ENCODE results near the gene ENTPD8.
"Not testable (repeated sequence)": the region's sequence is repeated elsewhere in the genome, so short reads cannot be mapped to it uniquely, and the experiment has no call there.

The ENTPD8 gene

DNA sequence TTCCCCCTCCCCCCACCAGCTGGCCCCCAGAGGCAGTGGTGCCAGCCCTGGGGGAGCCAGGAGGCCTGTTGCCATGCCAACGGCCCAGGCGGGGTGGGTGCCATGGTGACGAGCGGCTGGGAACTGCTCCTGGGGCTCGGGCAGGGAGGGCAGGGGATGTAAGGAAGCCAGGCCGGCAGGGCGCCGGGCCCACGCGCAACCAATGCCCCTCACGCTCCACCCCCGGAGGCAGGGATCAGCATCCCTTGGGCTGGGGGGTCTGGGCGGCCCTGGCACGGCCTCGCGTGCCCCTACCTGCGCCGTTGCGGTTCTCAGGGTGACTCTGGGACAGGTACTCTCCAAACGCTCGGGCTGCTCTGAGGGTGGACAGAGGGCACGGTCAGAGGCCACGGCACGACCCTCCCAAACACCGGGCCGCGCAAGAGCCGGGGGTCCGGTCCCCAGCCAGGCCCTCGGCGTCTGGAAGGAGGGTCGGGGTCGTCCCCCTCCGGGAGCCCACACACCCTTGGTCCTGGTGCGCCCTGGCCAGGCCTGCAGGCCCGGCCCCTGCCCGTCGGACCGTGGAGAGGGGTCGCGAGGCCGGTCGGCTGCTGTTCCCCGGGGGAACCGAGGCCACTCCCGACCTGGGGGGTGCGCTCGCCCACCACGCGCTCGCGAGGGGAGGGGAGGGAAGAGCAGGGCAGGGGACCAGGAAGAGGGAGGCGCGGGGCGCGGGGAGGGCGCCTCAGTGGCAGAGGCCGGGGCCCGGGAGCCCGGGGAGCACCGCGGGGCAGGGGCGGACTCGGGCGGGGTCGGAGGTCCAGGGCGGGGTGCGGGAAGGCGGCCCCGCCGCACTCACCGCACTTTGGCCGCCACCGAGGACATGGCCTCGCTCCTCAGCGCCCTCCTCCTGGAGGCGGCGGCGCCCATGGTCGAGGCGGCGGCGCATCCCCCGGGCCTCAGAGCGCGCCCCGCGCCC is 17.3 kb upstream of the ENTPD8 start:
- peak; percentile 37 for DNase-seq

DNA sequence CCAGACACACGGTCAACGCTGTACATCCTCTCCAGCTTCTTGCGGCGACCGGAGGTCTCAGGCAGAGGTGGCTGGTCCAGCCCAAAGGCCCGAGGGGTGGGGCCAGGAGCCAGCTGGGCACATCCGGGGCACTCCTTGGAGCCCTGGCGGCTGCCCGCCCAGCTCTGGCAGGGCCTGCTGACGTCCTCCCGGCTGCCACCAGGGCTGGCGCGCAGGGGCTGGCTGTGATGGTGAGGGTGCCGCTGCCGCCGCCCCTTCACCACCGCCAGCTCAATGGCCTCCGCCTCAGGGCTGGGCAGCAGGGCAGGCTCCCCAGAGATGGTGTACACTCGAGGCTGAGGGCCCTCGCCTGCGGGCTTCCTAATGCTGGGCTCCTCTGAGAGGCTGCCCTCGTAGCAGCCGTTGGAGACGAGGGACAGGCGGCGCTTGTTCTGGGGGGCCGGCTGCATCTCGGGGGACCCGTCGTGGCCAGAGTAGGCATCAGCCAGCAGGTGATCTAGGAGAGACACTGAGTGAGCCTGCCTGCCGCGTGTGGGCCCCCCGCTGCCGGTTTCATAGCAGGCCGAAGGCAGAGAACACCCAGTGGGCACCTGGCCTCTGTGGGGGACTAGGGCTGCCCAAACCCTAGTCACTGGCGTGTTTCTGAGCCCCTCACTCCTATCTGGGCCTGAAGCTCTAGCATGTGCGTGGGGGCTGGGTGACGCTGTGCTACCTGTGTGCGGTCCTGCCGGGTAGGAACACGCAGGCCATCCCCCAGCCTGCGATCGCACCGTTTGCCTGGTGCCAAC is 16.4 kb upstream of the ENTPD8 start:
- DNase-seq: no peak

DNA sequence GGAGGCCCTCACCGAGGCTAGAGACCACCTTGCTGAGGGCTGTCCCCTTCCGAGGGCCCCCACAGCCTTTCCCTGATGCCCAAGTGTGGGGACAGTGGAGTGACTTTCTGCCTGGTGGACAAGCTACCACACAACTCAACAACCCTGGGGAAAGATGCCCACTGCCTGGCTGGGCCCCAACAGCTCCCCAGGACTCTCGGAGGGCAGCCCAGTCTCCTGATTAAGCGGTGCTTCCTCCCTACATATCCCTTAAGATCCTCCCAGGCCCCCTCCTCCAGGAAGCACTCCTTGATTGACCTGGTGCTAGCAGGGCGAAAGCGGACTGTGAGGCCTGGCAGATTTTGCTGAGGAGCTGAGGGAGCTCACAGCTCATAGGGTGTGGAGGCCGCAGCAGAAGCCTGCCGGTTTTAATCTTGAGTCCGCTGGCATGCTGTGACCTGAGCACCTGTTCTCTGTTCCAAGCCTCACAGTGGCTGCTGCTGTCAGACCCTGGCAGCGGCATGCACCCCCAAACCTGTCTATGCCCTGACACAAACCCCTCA is 15.8 kb upstream of the ENTPD8 start:
- DNase-seq: no peak

DNA sequence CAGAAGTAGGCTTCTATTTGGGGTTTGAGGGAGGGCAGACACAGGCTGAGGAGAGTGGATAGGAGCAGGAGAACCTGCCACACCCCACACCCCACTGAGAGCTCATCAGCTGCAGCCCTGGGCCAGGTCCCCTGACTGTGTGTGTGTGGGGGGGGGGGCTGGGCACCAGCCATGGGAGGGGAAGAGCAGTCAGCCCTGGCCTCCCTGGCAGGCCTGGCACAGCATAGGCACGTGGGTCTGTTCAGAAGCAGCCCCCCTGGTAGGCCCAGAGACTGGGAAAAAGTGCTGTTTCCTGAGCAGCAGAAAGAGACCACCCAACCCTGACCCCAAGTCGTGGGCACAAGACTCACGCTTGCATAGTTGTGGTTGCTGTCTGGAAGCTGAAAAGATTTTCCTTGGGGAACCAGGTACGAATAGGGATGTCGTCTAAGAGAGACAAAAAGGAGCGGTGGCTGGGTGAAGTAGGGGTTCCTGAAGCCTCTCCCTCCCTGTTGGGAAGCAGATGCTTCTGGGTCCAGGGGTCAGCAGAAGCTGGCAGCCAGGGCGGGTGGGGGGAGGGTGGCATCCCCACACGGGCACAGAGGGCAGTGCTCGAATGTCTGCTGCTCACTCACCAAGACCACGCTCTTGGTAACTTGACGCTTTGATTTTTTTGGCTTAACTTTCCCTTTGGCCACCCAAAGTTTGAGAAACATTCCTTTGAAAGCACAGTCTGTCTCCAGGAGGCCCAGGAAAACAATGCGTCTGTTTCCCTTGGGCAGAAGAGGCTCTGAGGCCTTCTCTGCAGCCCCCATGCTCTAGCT is 15.1 kb upstream of the ENTPD8 start:
- DNase-seq: no peak

GRCh38 chr9:137455359-137455991 is 14.3 kb upstream of the ENTPD8 start:
- DNase-seq: no peak

- DNase-seq: no peak
Observed at GRCh38 chr9:137454597-137455358, 13.6 kb upstream of the ENTPD8 start.

DNA sequence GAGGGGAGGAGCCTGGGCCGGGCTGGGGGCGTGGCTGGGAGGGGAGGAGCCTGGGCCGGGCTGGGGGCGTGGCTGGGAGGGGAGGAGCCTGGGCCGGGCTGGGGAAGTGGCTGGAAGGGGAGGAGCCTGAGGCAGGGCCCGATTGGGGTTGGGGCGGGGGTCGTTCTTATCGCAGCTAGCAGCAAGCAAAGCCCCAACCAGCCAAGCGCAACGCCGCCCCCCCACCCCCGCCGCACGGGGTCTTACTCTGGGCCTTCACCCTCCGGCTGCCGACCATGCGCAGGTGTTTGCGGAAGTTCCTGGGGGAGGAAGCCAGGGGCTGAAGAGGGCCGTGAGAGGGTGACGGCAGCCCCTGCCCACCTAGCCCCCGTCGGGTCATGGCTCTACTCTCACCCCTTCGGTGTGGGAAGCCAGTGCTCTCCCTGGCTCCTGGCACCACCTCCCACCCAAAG is 13.0 kb upstream of the ENTPD8 start:
- DNase-seq: peak; percentile 47

- DNase-seq: peak; percentile 56
Observed at GRCh38 chr9:137453643-137454081, 12.5 kb upstream of the ENTPD8 start.

- DNase-seq: no peak
Observed at GRCh38 chr9:137452761-137453642, 11.8 kb upstream of the ENTPD8 start.

DNA sequence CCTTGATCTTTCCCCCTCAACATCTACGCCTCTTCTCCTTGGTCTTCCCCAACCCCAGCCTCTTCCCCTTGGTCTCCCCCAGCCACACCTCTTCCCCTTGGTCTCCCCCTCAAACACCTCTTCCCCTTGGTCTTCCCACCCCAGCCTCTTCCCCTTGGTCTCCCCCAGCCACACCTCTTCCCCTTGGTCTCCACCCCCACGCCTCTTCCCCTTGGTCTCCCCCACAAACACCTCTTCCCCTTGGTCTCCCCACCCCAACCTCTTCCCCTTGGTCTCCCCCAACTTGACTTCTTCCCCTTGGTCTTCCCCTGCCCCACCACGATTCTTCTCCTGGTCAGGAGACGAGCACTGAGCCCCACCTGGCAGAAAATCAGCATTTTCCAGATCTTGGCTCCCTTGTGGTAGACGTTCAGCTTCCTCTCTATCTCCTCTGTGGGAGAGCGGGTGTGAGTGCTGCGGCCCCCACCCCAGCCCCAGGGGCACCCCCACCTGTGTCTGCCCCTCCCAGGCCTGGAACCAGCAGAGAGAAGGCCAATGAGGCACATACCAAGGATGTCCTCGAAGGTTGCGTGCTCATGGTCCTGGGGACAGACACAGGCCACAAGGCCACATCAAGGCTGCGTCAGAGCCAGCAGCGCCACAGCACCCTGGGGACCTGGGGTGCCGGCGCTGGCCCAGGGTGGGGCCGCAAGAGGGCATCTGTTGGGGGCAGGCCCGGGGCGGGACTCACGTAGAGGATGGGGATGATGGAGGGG is 11.0 kb upstream of the ENTPD8 start:
- DNase-seq: no peak

DNA sequence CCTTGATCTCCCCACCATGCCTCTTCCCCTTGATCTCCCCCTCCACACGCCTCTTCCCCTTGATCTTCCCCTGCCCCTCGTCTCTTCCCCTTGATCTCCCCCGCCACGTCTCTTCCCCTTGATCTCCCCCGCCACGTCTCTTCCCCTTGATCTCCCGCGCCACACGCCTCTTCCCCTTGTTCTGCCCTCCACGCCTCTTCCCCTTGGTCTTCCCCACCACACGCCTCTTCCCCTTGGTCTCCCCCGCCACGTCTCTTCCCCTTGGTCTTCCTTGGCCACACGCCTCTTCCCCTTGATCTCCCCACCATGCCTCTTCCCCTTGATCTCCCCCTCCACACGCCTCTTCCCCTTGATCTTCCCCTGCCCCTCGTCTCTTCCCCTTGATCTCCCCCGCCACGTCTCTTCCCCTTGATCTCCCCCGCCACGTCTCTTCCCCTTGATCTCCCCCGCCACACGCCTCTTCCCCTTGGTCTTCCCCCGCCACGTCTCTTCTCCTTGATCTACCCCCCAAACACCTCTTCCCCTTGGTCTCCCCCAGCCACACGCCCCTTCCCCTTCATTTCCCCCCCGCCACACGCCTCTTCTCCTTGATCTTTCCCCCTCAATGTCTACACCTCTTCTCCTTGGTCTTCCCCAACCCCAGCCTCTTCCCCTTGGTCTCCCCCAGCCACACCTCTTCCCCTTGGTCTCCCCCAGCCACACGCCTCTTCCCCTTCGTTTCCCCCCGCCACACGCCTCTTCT is 10.3 kb upstream of the ENTPD8 start:
- not testable (repeated sequence) for DNase-seq

DNA sequence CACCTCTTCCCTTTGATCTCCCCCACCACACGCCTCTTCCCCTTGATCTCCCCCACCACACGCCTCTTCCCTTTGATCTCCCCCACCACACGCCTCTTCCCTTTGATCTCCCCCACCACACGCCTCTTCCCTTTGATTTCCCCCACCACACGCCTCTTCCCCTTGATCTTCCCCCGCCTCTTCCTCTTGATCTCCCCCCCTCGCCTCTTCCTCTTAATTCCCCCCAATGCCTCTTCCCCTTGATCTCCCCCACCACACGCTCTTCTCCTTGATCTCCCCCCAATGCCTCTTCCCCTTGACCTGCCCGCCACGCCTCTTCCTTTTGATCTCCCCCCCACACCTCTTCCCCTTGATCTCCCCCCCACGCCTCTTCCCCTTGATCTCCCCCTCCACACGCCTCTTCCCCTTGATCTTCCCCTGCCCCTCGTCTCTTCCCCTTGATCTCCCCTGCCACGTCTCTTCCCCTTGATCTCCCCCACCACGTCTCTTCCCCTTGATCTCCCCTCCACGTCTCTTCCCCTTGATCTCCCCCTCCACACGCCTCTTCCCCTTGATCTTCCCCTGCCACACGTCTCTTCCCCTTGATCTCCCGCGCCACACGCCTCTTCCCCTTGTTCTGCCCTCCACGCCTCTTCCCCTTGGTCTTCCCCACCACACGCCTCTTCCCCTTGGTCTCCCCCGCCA is 9.5 kb upstream of the ENTPD8 start:
- peak; percentile 60 for DNase-seq

DNA sequence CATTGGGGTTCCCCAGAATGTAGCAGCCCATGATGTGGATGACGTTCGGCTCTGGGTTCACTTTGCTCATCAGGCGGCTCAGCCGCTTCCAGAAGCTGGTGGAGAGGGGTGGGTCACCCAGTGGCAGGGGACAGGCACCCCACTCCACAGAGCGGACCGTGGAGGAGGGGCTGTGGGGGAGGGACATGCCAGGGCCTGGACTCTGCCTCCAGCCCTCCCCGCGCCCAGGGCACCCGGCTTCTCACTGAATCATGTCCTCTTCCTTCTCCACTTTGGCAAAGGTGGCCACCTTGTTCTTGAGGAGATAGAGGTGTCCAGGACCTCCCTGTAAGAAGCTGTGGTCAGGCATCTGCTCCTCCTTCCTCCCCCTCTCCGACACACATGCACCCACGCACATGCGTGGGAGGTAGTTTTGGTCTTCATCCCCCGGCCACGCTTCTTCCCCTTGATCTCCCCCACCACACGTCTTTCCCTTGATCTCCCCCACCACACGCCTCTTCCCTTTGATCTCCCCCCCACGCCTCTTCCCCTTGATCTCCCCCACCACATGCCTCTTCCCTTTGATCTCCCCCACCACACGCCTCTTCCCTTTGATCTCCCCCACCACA is 8.9 kb upstream of the ENTPD8 start:
- DNase-seq: peak; percentile 47

DNA sequence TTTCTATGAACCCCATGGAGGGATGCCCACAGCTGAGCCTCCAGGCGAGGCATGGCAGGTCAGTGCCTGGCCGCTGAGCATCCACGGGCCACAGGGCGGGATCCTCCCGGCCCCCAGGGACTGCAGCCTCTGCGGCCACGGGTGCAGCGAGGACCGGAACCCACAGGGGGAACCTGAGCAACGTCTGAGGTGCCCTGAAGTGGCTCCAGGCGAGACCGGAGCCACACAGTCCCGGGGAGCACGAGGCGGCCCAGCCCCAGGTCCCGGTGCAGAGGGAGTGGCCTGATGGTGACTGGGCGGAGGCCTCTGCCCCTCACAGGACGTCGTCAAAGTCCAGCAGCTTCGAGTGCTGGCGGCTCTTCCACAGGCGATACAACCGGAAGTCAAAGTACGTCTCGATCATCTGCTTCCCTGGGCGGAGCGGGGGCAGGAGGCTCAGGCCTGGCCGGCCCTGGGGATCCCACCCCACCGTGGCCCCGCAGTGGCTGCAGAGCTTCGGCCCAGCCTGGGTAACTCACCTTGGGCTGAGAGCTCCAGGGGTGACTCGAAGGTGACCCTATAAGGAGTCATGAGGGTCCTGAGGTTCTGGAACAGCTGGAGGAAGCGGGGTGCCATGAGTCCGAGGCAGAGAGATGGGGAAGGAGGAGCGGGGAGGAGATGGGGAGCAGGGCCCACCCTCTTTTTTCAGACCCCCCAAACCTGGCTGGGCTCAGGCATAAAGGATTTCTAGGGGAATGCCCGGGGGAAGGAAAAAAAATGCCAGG is 8.1 kb upstream of the ENTPD8 start:
- no peak for DNase-seq

- no peak for DNase-seq
Observed at GRCh38 chr9:137448602-137448962, 7.4 kb upstream of the ENTPD8 start.

GRCh38 chr9:137447722-137448601 is 6.8 kb upstream of the ENTPD8 start:
- no peak for DNase-seq
